IPS DF 19.7 (cell line): Measurements from ENCODE around the gene CACNA1I.

Experiments
- DNase-seq: peaks from one replicate; pipeline ENCODE4 v3.0.0-alpha.2; 2013; ENCODE audit warnings: low read depth, low spot score

CACNA1I gene

GRCh38 chr22:39568278-39568981 is 2.1 kb upstream of the CACNA1I start:
- no peak for DNase-seq

- no peak for DNase-seq
Observed at GRCh38 chr22:39569066-39569465, 1.5 kb upstream of the CACNA1I start.

GRCh38 chr22:39570226-39570625 is 327 bp upstream of the CACNA1I start:
- no peak for DNase-seq

GRCh38 chr22:39571538-39571937 is 985 bp downstream of the CACNA1I start:
- DNase-seq = no peak

- DNase-seq = no peak
Observed at GRCh38 chr22:39574779-39575551, 4.4 kb downstream of the CACNA1I start.

GRCh38 chr22:39575552-39575825 is 4.9 kb downstream of the CACNA1I start:
- no peak for DNase-seq

GRCh38 chr22:39576027-39576426 is 5.5 kb downstream of the CACNA1I start:
- no peak for DNase-seq

GRCh38 chr22:39577366-39577765 is 6.8 kb downstream of the CACNA1I start:
- no peak for DNase-seq

GRCh38 chr22:39577900-39578299 is 7.3 kb downstream of the CACNA1I start:
- DNase-seq = no peak

GRCh38 chr22:39580006-39580441 is 9.5 kb downstream of the CACNA1I start:
- DNase-seq = no peak

- no peak for DNase-seq
Observed at GRCh38 chr22:39580795-39581194, 10.2 kb downstream of the CACNA1I start.

GRCh38 chr22:39581303-39581702 is 10.8 kb downstream of the CACNA1I start:
- no peak for DNase-seq

- DNase-seq = no peak
Observed at GRCh38 chr22:39583066-39583667, 12.6 kb downstream of the CACNA1I start.

- DNase-seq = no peak
Observed at GRCh38 chr22:39589875-39590274, 19.3 kb downstream of the CACNA1I start.

- no peak for DNase-seq
Observed at GRCh38 chr22:39592081-39593065, 21.8 kb downstream of the CACNA1I start.

GRCh38 chr22:39593066-39593930 is 22.7 kb downstream of the CACNA1I start:
- no peak for DNase-seq

- DNase-seq = no peak
Observed at GRCh38 chr22:39593931-39594285, 23.4 kb downstream of the CACNA1I start.

GRCh38 chr22:39594411-39594810 is 23.9 kb downstream of the CACNA1I start:
- DNase-seq = no peak

- DNase-seq = no peak
Observed at GRCh38 chr22:39595622-39596172, 25.1 kb downstream of the CACNA1I start.

- DNase-seq = no peak
Observed at GRCh38 chr22:39596601-39597000, 26.0 kb downstream of the CACNA1I start.
